ENCODE results near the gene ATF5.

DNA sequence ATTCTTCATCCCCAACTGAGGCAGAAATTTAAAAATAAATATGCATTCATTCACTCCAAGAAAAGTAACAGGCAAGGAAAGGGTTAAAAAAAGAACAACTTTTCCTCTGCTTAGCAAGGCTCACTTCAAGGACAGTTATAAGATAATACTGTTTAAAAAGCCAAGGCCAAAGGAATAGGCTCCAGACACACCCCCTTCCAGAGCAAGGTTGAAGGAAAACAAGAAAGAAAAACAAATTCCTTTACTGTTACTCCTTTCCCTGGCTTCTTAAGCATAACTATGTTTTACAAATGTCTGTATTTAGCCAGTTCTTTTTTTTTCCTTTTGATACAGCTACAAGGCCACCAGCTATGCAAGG lies 23.5 kb downstream of the ATF5 start:
- TF ChIP-seq CTCF (conservative IDR thresholded peaks at IDR 0.05): no peak
- no peak for TF ChIP-seq ZFX (IDR thresholded peaks at IDR 0.05)
